ENCODE data around the gene EGFL6.
"Not testable (repeated sequence)": the region's sequence is repeated elsewhere in the genome, so short reads cannot be mapped to it uniquely, and the experiment has no call there.

EGFL6 gene

GRCh38 chrX:13652850-13653693, 83.7 kb downstream of the EGFL6 start, which contains the start of gene TCEANC:
TCEANC (plus strand) TSS chrX:13653141; CDS start chrX:13662509, 9,368 bp downstream.
- peak; percentile 87 for DNase-seq (ENCODE audit: low spot score)

- no peak for DNase-seq (ENCODE audit: low spot score)
Observed at GRCh38 chrX:13654116-13654515, 84.7 kb downstream of the EGFL6 start.

- DNase-seq (ENCODE audit: low spot score): no peak
Observed at GRCh38 chrX:13655674-13656073, 86.3 kb downstream of the EGFL6 start.

- peak; percentile 26 for DNase-seq (ENCODE audit: low spot score)
Observed at GRCh38 chrX:13658602-13659001, 89.2 kb downstream of the EGFL6 start.

- DNase-seq (ENCODE audit: low spot score): no peak
Observed at GRCh38 chrX:13659063-13659462, 89.7 kb downstream of the EGFL6 start.

GRCh38 chrX:13661735-13662288, 92.4 kb downstream of the EGFL6 start:
- no peak for DNase-seq (ENCODE audit: low spot score)

- DNase-seq (ENCODE audit: low spot score): no peak
Observed at GRCh38 chrX:13662355-13662791, 93.0 kb downstream of the EGFL6 start.

- DNase-seq (ENCODE audit: low spot score): no peak
Observed at GRCh38 chrX:13664020-13664419, 94.6 kb downstream of the EGFL6 start.

GRCh38 chrX:13666836-13667235, 97.4 kb downstream of the EGFL6 start:
- DNase-seq (ENCODE audit: low spot score): no peak

- no peak for DNase-seq (ENCODE audit: low spot score)
Observed at GRCh38 chrX:13667919-13668318, 98.5 kb downstream of the EGFL6 start.

- no peak for DNase-seq (ENCODE audit: low spot score)
Observed at GRCh38 chrX:13669246-13669737, 99.9 kb downstream of the EGFL6 start.

- not testable (repeated sequence) for DNase-seq (ENCODE audit: low spot score)
Observed at GRCh38 chrX:13669755-13670154, 100.4 kb downstream of the EGFL6 start.

- DNase-seq (ENCODE audit: low spot score): no peak
Observed at GRCh38 chrX:13670197-13670596, 100.8 kb downstream of the EGFL6 start.

GRCh38 chrX:13673016-13673415, 103.6 kb downstream of the EGFL6 start:
- DNase-seq (ENCODE audit: low spot score): no peak

GRCh38 chrX:13676885-13677284, 107.5 kb downstream of the EGFL6 start:
- DNase-seq (ENCODE audit: low spot score): no peak

GRCh38 chrX:13679700-13680099, 110.3 kb downstream of the EGFL6 start:
- DNase-seq (ENCODE audit: low spot score): not testable (repeated sequence)

GRCh38 chrX:13681595-13681994, 112.2 kb downstream of the EGFL6 start:
- no peak for DNase-seq (ENCODE audit: low spot score)
